PC-9 (cell line): ENCODE measurements around the gene MSI2. TPM values are rescaled to one million over a fixed set of nuclear protein-coding genes. Genes with fewer than 3 reads are reported as not detected.

Source experiments
- BruUV-seq: library from RNA; stranded (reverse); fragments of 400-500 nt; replicated peaks from 2 replicates; lab custom pipeline; 2021; lab: Mats Ljungman, UMichigan
- CTCF ChIA-PET: fragments of 300-600 bp; sonication (Branson Sonifier 250); formaldehyde crosslinking; loops from one replicate; lab custom pipeline; 2022; ENCODE audit warnings: antibody characterized with exemption; lab: Charles Lee
- POLR2A ChIA-PET: fragments of 300-600 bp; sonication (Branson Sonifier 250); formaldehyde crosslinking; loops from one replicate; lab custom pipeline; 2022; ENCODE audit warnings: antibody characterized with exemption; ENCODE audit not compliant: unreplicated experiment; lab: Charles Lee
- DNase-seq, 2 experiments: peaks; one replicate each; pipeline versions ENCODE4 v3.0.0 to v3.0.0-alpha.2; 2015 to 2022; ENCODE audit warnings: mixed read lengths in 1 of 2
- H2AFZ ChIP-seq: fragments of 200-600 bp; sonication (generic); 2 replicates; pipeline ENCODE4 v1.8.1; 2017; ENCODE audit warnings: antibody characterized with exemption
- H3F3A ChIP-seq: fragments of 200-600 bp; sonication (generic); 2 replicates; pipeline ENCODE4 v1.8.1; 2017; ENCODE audit warnings: antibody characterized with exemption, mild to moderate bottlenecking, low read depth; ENCODE audit not compliant: insufficient read depth
- H3K27ac ChIP-seq: fragments of 200-600 bp; sonication (generic); 2 replicates; pipeline ENCODE4 v1.6.1; 2016; ENCODE audit warnings: mixed run types
- H3K27me3 ChIP-seq: fragments of 200-600 bp; sonication (generic); 2 replicates; pipeline ENCODE4 v1.6.1; 2016; ENCODE audit warnings: low read depth, mixed run types; ENCODE audit not compliant: insufficient read depth
- H3K36me3 ChIP-seq: fragments of 200-600 bp; sonication (generic); 2 replicates; pipeline ENCODE4 v1.6.1; 2016; ENCODE audit warnings: low read depth, mixed run types
- H3K4me1 ChIP-seq: fragments of 200-600 bp; sonication (generic); replicated peaks from 2 replicates; pipeline ENCODE4 v1.6.1; 2016; ENCODE audit warnings: mixed run types; ENCODE audit not compliant: insufficient read depth
- H3K4me2 ChIP-seq: fragments of 200-600 bp; sonication (generic); 2 replicates; pipeline ENCODE4 v1.6.1; 2017; ENCODE audit warnings: mixed run types
- H3K4me3 ChIP-seq: fragments of 200-600 bp; sonication (generic); 2 replicates; pipeline ENCODE4 v1.6.1; 2016; ENCODE audit warnings: mixed run types
- H3K79me2 ChIP-seq: fragments of 200-600 bp; sonication (generic); 2 replicates; pipeline ENCODE4 v1.6.1; 2017; ENCODE audit warnings: low read depth, mixed run types
- H3K9me2 ChIP-seq: fragments of 200-600 bp; sonication (generic); 2 replicates; pipeline ENCODE4 v1.8.1; 2017; ENCODE audit warnings: mild to moderate bottlenecking; ENCODE audit not compliant: insufficient read depth
- H3K9me3 ChIP-seq: fragments of 200-600 bp; sonication (generic); 2 replicates; pipeline ENCODE4 v1.8.1; 2016; ENCODE audit warnings: low read depth; ENCODE audit not compliant: insufficient read depth
- H4K20me1 ChIP-seq: fragments of 200-600 bp; sonication (generic); 2 replicates; pipeline ENCODE4 v1.8.1; 2017; ENCODE audit not compliant: insufficient read depth
- EZH2 ChIP-seq: fragments of 200-600 bp; sonication (generic); IDR thresholded peaks from 2 replicates; pipeline ENCODE4 v1.8.0; 2017; ENCODE audit warnings: antibody characterized with exemption, low read depth
- intact Hi-C: fragments of 100-400 bp; cut with micrococcal nuclease; formaldehyde crosslinking; loops from one replicate; pipeline ENCODE4 v1.10.0; 2022; ENCODE audit not compliant: unreplicated experiment
- total RNA-seq: library from RNA; stranded (reverse); gene quantifications from 2 replicates; pipeline ENCODE4 v1.2.3, GENCODE V29; 2021
- TF ChIP-seq, protein P1 (sequence below): fragments of 200-600 bp; sonication (generic); conservative IDR thresholded peaks from 2 replicates; pipeline ENCODE4 v1.6.1; 2017; ENCODE audit warnings: mixed run types, antibody characterized with exemption, mild to moderate bottlenecking, moderate library complexity

MSI2 gene
- total RNA-seq, 1 experiment from 2014 or later = 15.7 TPM

DNA sequence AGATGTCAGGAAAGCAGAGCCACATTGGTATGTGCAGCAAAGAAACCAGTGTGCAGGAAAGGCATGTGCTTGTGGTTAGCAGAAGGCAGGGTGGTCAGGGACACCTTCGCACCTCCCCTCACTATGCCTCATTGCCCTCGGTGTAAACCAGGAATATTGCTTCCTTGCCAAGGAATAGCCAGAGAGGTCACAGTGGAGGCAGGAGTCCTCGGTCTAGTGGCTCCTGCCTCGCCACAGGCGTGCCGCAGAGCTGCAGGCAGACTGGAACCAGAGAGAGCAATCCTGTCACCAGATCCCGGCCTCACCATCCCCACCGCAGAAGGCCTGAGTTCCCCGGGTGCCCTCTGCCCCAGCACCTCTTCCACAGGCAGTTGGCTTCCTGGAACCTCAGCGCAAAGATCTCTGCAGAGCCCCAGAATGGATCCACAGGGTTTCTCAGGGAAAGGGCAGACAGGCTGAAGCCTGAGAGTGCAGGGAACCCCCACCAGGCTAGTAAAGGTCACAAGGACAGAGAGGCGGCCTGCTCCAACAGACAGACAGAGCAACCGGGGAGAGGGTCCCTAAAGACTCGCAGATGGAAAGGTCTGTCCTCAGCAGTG, 467.2 kb downstream of the MSI2 start:
- Histone ChIP-seq H3K27me3 (peaks cover 90% of the 10 kb centered on the region), H3K4me2 (no peak overlapping the region), H3K4me1 (no peaks in the 10 kb centered on the region), H3F3A (no peaks in the 10 kb centered on the region), H4K20me1 (no peaks in the 10 kb centered on the region), H3K4me3 (no peak overlapping the region), H2AFZ (no peak overlapping the region), H3K36me3 (no peaks in the 10 kb centered on the region), H3K27ac (no peak overlapping the region), H3K9me3 (no peaks in the 10 kb centered on the region), H3K79me2 (no peaks in the 10 kb centered on the region), H3K9me2 (no peaks in the 10 kb centered on the region)
- no peak for DNase-seq
- POLR2A ChIA-PET = no interaction called here
- CTCF ChIA-PET = no interaction called here
- TF ChIP-seq, protein P1, sequence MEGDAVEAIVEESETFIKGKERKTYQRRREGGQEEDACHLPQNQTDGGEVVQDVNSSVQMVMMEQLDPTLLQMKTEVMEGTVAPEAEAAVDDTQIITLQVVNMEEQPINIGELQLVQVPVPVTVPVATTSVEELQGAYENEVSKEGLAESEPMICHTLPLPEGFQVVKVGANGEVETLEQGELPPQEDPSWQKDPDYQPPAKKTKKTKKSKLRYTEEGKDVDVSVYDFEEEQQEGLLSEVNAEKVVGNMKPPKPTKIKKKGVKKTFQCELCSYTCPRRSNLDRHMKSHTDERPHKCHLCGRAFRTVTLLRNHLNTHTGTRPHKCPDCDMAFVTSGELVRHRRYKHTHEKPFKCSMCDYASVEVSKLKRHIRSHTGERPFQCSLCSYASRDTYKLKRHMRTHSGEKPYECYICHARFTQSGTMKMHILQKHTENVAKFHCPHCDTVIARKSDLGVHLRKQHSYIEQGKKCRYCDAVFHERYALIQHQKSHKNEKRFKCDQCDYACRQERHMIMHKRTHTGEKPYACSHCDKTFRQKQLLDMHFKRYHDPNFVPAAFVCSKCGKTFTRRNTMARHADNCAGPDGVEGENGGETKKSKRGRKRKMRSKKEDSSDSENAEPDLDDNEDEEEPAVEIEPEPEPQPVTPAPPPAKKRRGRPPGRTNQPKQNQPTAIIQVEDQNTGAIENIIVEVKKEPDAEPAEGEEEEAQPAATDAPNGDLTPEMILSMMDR = no peak
- no peak for TF ChIP-seq EZH2
- no TSS peak for BruUV-seq
- intact Hi-C loops = no loop called here

DNA sequence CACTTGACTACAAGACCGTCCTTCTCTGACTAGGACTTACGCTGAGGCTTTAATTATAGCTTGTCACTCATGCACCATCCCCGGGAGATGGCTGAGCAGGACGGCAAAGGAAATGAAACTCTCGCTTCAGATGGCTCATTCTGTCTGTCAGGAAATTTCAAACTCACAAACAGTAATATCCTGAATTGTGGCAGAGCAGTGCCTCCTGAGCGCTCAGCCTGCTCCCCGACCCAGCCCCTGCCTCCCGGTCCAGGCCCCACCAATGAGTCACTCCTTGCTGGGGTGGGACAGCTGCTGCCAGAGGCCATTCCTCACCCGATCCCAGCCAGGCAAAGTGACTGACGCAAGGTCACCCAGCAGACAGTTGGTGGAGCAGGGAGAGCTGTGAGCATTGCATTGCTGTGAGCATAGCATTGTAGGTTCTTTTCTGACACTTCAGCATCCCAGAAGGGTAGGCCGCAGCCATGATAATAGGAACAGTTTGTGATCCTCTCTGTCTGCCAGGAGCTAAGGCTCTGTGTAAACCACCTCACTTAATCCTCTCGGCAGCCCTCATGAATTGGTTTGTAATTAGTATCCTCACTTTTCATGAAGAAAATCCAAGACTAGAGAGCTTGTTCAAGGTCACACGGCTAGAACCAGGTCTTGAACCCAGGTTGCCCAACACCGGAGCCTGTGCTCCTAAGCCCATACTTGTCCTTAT, 467.9 kb downstream of the MSI2 start:
- Histone ChIP-seq H3K9me3 (no peaks in the 10 kb centered on the region), H3K4me3 (no peak overlapping the region), H3K9me2 (no peaks in the 10 kb centered on the region), H3K27me3 (peaks cover 90% of the 10 kb centered on the region), H3K79me2 (no peaks in the 10 kb centered on the region), H4K20me1 (no peaks in the 10 kb centered on the region), H2AFZ (no peak overlapping the region), H3F3A (no peaks in the 10 kb centered on the region), H3K36me3 (no peaks in the 10 kb centered on the region), H3K4me2 (no peak overlapping the region), H3K27ac (no peak overlapping the region), H3K4me1 (no peaks in the 10 kb centered on the region)
- TF ChIP-seq EZH2 = no peak
- TF ChIP-seq, protein P1 = no peak
- BruUV-seq = no TSS peak
- DNase-seq = no peak
- POLR2A ChIA-PET = no interaction called here
- CTCF ChIA-PET = no interaction called here
- intact Hi-C loops = no loop called here

DNA sequence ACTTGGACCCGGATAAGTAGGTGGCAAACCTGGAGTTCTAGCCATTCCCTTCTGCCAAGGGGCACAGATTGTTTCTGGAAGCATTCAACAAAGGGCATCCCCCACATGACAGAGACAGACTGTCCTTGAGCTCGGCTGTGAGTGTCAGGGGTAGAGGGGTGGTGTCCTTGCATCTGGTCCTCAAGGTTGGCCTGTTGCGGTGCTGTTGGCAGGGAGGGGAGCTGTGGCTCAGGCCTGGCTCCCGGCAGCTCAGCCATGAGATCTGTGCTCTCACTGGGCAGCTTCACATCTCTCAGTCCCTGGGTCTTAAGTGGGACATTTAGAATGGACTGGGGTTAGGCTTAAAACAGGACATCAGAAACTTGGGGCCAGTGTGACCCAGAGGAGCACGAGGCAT, 468.4 kb downstream of the MSI2 start:
- no peaks in the 10 kb centered on the region for H3K4me1 ChIP-seq
- TF ChIP-seq EZH2 = no peak
- TF ChIP-seq, protein P1 = no peak
- POLR2A ChIA-PET = no interaction called here
- H3K4me2 ChIP-seq = no peak overlapping the region
- H3K4me3 ChIP-seq = no peak overlapping the region
- H3K36me3 ChIP-seq = no peaks in the 10 kb centered on the region
- CTCF ChIA-PET = no interaction called here
- no peak overlapping the region for H3K27ac ChIP-seq
- peaks cover 90% of the 10 kb centered on the region for H3K27me3 ChIP-seq
- BruUV-seq = no TSS peak
- no peak overlapping the region for H2AFZ ChIP-seq
- no peaks in the 10 kb centered on the region for H3K9me2 ChIP-seq
- intact Hi-C loops = no loop called here
- DNase-seq = no peak
- H3K79me2 ChIP-seq = no peaks in the 10 kb centered on the region
- no peaks in the 10 kb centered on the region for H3K9me3 ChIP-seq
- no peaks in the 10 kb centered on the region for H4K20me1 ChIP-seq
- no peaks in the 10 kb centered on the region for H3F3A ChIP-seq
